Panc1 (cell line): ENCODE measurements around the gene MAFG. TPM values are rescaled to one million over a fixed set of nuclear protein-coding genes. Genes with fewer than 3 reads are reported as not detected.

Experiments used
- ATAC-seq: fragments of 200-7000 bp; cut with Tn5 transposase; 2 replicates; pipeline ENCODE4 v1.9.1; 2020; ENCODE audit warnings: mild to moderate bottlenecking, moderate library complexity
- BruUV-seq: library from RNA; stranded (reverse); fragments of 400-500 nt; replicated peaks from 2 replicates; lab custom pipeline; 2021; lab: Mats Ljungman, UMichigan
- CTCF ChIA-PET: fragments of 300-600 bp; sonication (Branson Sonifier 250); formaldehyde crosslinking; loops from one replicate; lab custom pipeline; 2022; ENCODE audit warnings: antibody characterized with exemption; lab: Charles Lee
- POLR2A ChIA-PET: fragments of 300-600 bp; sonication (Branson Sonifier 250); formaldehyde crosslinking; loops from one replicate; lab custom pipeline; 2022; ENCODE audit warnings: antibody characterized with exemption; lab: Charles Lee
- DNase-seq: peaks from one replicate; pipeline ENCODE4 v3.0.0-alpha.2; 2010; ENCODE audit warnings: low read depth, low spot score
- H3K27ac ChIP-seq: 2 replicates; pipeline ENCODE4 v1.5.1; 2011; ENCODE audit warnings: mild to moderate bottlenecking, low read length, inconsistent platforms
- H3K27me3 ChIP-seq: fragments of 200-500 bp; sonication (Bioruptor generic); 2 replicates; pipeline ENCODE4 v1.6.0; 2014; ENCODE audit warnings: low read length, inconsistent platforms; ENCODE audit not compliant: control insufficient read depth, insufficient read depth
- H3K36me3 ChIP-seq: fragments of 200-500 bp; sonication (Bioruptor generic); 2 replicates; pipeline ENCODE4 v1.5.1; 2014; ENCODE audit warnings: inconsistent platforms, mild to moderate bottlenecking, low read length, moderate library complexity; ENCODE audit not compliant: control insufficient read depth, insufficient read depth
- H3K4me1 ChIP-seq: 2 replicates; pipeline ENCODE4 v1.5.1; 2011; ENCODE audit warnings: inconsistent platforms, mild to moderate bottlenecking, low read length, moderate library complexity; ENCODE audit not compliant: control insufficient read depth, insufficient read depth
- H3K4me3 ChIP-seq, 2 experiments: 2 replicates each; pipeline ENCODE4 v1.5.1; 2011 to 2012; ENCODE audit warnings: low read depth in 2 of 2, low read length in 2 of 2, mild to moderate bottlenecking in 2 of 2, inconsistent platforms in 1 of 2, moderate library complexity in 1 of 2
- H3K9me3 ChIP-seq: fragments of 200-500 bp; sonication (Bioruptor generic); 2 replicates; pipeline ENCODE4 v1.5.1; 2014; ENCODE audit warnings: low read depth, mild to moderate bottlenecking, inconsistent platforms, low read length, moderate library complexity; ENCODE audit not compliant: control insufficient read depth, insufficient read depth
- POLR2AphosphoS5 ChIP-seq: IDR thresholded peaks from 2 replicates; pipeline ENCODE4 v1.6.1; 2012; ENCODE audit warnings: mild to moderate bottlenecking, low read depth, low read length, moderate library complexity
- SIN3A ChIP-seq: IDR thresholded peaks from 2 replicates; pipeline ENCODE4 v1.6.1; 2012; ENCODE audit warnings: low read depth, mild to moderate bottlenecking, low read length, moderate library complexity, borderline replicate concordance; ENCODE audit not compliant: insufficient read depth
- TCF7L2 ChIP-seq: IDR thresholded peaks from 2 replicates; pipeline ENCODE4 v1.6.1; 2011; ENCODE audit warnings: mild to moderate bottlenecking, low read depth, low read length, inconsistent platforms
- in situ Hi-C: cut with HindIII; loops from 2 replicates; pipeline ENCODE4 v1.10.0; 2016; ENCODE audit warnings: low sequenced_read_pairs, low pct_unique_long_range_greater_than_20kb
- intact Hi-C: fragments of 100-400 bp; cut with micrococcal nuclease; formaldehyde crosslinking; loops from one replicate; pipeline ENCODE4 v1.10.0; 2022; ENCODE audit not compliant: unreplicated experiment
- total RNA-seq: library from RNA; stranded (reverse); gene quantifications from one replicate; pipeline ENCODE4 v1.2.1, GENCODE V29; 2021; ENCODE audit not compliant: unreplicated experiment
- TF ChIP-seq, protein P1 (sequence below): fragments of 450-650 bp; IDR thresholded peaks from 2 replicates; pipeline ENCODE4 v1.5.1; 2017; ENCODE audit warnings: mild to moderate bottlenecking
- TF ChIP-seq, protein P2 (sequence below), 2 experiments: IDR thresholded peaks; 2 replicates each; pipeline ENCODE4 v1.6.1; 2011 to 2012; ENCODE audit warnings: low read depth in 2 of 2, control low read depth in 1 of 2, low read length in 1 of 2, mild to moderate bottlenecking in 1 of 2, moderate library complexity in 1 of 2; ENCODE audit not compliant: insufficient read depth in 1 of 2

The MAFG gene
- total RNA-seq, 1 experiment from 2014 or later, result 57.0 TPM

- peak overlapping the region; percentile 59; the same call in 1 of the 2 replicates for H3K27ac ChIP-seq
- no peaks in the 10 kb centered on the region for H3K9me3 ChIP-seq
- H3K4me3 ChIP-seq, result no peak overlapping the region
- H3K36me3 ChIP-seq, result peaks cover 12% of the 10 kb centered on the region; the same call in 1 of the 2 replicates
- ChIA-PET POLR2A (no interaction called here), CTCF (no interaction called here)
- H3K4me1 ChIP-seq, result peaks cover 65% of the 10 kb centered on the region
- H3K27me3 ChIP-seq, result no peaks in the 10 kb centered on the region
- in situ Hi-C loops (no loop called here), intact Hi-C loops (no loop called here)
- ATAC-seq, result no peak
- TSS peak; percentile 28 for BruUV-seq
- DNase-seq, result no peak
- TF ChIP-seq SIN3A, result no peak
- TF ChIP-seq TCF7L2, result no peak
Measured at GRCh38 chr17:81921537-81921862, 6.0 kb downstream of the MAFG start.

DNA sequence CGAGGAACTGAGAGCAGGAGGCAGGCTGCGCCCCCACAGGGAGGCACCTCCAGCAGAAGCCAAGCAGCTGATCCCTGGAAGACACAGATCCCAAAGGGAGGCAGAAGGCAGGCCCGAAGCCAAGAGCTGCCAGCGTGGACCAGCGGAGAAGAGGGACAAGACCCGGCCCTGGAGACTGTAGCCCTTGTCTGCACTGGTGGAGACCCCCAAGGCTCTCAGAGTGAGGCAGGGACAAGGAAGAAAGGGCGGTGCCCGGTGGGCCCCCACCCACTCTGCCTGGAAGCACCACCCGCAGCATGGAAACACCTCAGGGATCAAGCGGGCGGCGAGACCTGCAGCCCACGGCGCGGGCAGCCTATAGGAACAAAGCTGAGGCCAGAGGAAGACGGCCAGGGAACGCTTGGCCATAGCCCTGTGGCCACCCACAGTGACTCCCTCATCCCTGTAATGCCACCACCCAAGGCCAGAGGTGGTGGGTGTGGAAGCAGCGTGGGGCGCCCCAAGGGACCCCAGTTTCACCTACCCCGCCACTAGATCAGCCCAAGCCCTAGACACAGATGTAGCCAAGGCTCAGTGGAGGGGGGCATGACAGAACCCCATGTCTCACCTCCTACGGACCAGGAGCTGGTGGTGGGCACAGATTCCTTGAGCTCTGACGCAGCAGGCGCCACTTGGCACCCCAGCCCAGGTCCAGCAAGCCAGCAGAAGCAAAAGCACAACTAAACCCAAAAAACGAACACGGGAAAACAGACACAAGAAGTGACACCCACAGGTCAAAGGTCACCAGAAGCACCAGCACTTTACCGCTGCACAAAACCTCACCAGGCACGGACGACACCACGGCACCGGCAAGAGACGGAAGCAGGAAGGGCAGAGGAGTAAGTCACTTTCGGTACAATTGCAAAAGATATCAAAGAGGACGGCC, 6.7 kb downstream of the MAFG start:
- POLR2A ChIA-PET, result no interaction called here
- H3K36me3 ChIP-seq, result peaks cover 12% of the 10 kb centered on the region; the same call in 1 of the 2 replicates
- no peaks in the 10 kb centered on the region for H3K27me3 ChIP-seq
- H3K9me3 ChIP-seq, result no peaks in the 10 kb centered on the region
- CTCF ChIA-PET, result no interaction called here
- peaks cover 70% of the 10 kb centered on the region for H3K4me1 ChIP-seq
- intact Hi-C loops (no loop called here), in situ Hi-C loops (no loop called here)
- no peak overlapping the region for H3K4me3 ChIP-seq
- peak overlapping the region; percentile 59 for H3K27ac ChIP-seq
- DNase-seq, result no peak
- ATAC-seq, result no peak
- TF ChIP-seq SIN3A (no peak), TCF7L2 (no peak), POLR2AphosphoS5 (no peak)
- TF ChIP-seq, protein P1, sequence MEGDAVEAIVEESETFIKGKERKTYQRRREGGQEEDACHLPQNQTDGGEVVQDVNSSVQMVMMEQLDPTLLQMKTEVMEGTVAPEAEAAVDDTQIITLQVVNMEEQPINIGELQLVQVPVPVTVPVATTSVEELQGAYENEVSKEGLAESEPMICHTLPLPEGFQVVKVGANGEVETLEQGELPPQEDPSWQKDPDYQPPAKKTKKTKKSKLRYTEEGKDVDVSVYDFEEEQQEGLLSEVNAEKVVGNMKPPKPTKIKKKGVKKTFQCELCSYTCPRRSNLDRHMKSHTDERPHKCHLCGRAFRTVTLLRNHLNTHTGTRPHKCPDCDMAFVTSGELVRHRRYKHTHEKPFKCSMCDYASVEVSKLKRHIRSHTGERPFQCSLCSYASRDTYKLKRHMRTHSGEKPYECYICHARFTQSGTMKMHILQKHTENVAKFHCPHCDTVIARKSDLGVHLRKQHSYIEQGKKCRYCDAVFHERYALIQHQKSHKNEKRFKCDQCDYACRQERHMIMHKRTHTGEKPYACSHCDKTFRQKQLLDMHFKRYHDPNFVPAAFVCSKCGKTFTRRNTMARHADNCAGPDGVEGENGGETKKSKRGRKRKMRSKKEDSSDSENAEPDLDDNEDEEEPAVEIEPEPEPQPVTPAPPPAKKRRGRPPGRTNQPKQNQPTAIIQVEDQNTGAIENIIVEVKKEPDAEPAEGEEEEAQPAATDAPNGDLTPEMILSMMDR, result no peak
- TF ChIP-seq, protein P2, sequence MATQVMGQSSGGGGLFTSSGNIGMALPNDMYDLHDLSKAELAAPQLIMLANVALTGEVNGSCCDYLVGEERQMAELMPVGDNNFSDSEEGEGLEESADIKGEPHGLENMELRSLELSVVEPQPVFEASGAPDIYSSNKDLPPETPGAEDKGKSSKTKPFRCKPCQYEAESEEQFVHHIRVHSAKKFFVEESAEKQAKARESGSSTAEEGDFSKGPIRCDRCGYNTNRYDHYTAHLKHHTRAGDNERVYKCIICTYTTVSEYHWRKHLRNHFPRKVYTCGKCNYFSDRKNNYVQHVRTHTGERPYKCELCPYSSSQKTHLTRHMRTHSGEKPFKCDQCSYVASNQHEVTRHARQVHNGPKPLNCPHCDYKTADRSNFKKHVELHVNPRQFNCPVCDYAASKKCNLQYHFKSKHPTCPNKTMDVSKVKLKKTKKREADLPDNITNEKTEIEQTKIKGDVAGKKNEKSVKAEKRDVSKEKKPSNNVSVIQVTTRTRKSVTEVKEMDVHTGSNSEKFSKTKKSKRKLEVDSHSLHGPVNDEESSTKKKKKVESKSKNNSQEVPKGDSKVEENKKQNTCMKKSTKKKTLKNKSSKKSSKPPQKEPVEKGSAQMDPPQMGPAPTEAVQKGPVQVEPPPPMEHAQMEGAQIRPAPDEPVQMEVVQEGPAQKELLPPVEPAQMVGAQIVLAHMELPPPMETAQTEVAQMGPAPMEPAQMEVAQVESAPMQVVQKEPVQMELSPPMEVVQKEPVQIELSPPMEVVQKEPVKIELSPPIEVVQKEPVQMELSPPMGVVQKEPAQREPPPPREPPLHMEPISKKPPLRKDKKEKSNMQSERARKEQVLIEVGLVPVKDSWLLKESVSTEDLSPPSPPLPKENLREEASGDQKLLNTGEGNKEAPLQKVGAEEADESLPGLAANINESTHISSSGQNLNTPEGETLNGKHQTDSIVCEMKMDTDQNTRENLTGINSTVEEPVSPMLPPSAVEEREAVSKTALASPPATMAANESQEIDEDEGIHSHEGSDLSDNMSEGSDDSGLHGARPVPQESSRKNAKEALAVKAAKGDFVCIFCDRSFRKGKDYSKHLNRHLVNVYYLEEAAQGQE (IDR thresholded peaks at IDR 0.05; ENCODE audit: insufficient read depth in 1 of 2, low read depth in 2 of 2, low read length in 1 of 2), result no peak
- no TSS peak for BruUV-seq
